NT2/D1 (cell line): ENCODE measurements around the gene SUDS3.

Experiments
- DNase-seq: peaks from one replicate; pipeline ENCODE4 v3.0.0-alpha.2; 2011; ENCODE audit warnings: low read depth, low spot score
- H3K27me3 ChIP-seq: 2 replicates; pipeline ENCODE4 v1.6.0; 2011; ENCODE audit warnings: mild to moderate bottlenecking; ENCODE audit not compliant: insufficient read length, insufficient read depth
- H3K36me3 ChIP-seq: 2 replicates; pipeline ENCODE4 v1.6.1; 2011; ENCODE audit warnings: mild to moderate bottlenecking, low read length, mixed read lengths; ENCODE audit not compliant: insufficient read depth, insufficient read length
- H3K4me1 ChIP-seq: 2 replicates; pipeline ENCODE4 v1.5.1; 2011; ENCODE audit not compliant: insufficient read depth, insufficient read length
- H3K4me3 ChIP-seq: 2 replicates; pipeline ENCODE4 v1.5.1; 2011; ENCODE audit warnings: low read depth; ENCODE audit not compliant: insufficient read length
- H3K9ac ChIP-seq: 2 replicates; pipeline ENCODE4 v1.6.0; 2011; ENCODE audit warnings: low read depth; ENCODE audit not compliant: insufficient read length
- H3K9me3 ChIP-seq: 2 replicates; pipeline ENCODE4 v1.5.1; 2011; ENCODE audit warnings: mild to moderate bottlenecking, low read length; ENCODE audit not compliant: insufficient read depth
- SUZ12 ChIP-seq: IDR thresholded peaks from 2 replicates; pipeline ENCODE4 v1.6.1; 2011; ENCODE audit not compliant: insufficient read length, insufficient read depth; ENCODE audit errors: extremely low read depth
- YY1 ChIP-seq: IDR thresholded peaks from 2 replicates; pipeline ENCODE4 v1.6.1; 2011; ENCODE audit not compliant: insufficient read length, insufficient read depth
- ZNF274 ChIP-seq: IDR thresholded peaks from 2 replicates; pipeline ENCODE4 v1.6.1; 2011; ENCODE audit warnings: mild to moderate bottlenecking, low read depth, low read length

The SUDS3 gene

DNA sequence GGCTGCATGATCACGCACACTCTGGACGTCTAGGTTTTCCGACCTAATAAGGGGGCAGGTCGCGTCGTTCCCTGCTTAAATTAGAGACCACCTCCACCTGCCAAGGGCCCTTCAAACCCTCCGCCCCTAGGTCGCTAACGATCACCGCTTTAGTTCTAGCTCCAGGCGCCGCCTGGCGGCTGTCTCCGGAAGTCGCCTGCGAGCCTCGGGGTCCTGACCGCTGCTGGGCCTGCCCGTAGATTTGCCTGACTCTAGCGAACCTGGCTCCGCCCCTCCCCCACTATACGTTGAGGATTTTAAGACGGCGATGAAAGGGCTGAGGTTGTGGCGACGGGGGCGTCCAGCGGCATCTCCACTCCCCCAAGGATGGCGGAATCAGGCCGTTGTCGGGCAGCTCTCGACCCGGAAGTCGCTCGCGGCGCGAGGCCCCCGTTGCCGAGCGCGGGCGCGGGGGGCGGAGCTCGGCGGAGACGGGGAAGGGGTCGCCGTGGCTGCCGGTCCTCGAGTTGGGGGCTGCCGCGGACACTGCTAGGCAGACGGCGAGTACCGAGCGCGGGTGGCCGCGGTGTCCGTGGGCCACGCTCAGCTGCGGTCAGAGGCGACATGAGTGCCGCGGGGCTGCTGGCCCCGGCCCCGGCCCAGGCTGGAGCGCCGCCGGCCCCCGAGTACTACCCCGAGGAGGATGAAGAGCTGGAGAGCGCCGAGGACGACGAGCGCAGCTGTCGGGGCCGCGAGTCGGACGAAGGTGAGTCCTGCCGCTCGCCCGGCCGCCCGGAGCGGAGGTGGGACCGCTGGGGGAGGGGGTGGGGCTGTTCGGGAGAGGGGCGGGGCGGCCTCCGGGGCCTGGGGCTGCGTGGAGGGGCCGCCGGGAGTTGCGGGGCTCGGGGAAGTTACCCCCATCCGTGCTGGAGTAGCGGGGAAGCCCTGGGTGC, at the start of gene SUDS3:
SUDS3 (plus strand) TSS at position 467 of the 932 bp plus-strand sequence; CDS start at position 604, 137 bp downstream.
- no peak for TF ChIP-seq ZNF274
- TF ChIP-seq YY1 = no peak
- no peak for TF ChIP-seq SUZ12
- peaks cover 24% of the 10 kb centered on the region for H3K36me3 ChIP-seq
- H3K4me1 ChIP-seq = peaks cover 3% of the 10 kb centered on the region
- no peaks in the 10 kb centered on the region for H3K9me3 ChIP-seq
- peaks cover 13% of the 10 kb centered on the region for H3K27me3 ChIP-seq
- DNase-seq = peak; percentile 70
- H3K4me3 ChIP-seq = peak within 1 kb of the TSS; percentile 97
- peak within 1 kb of the TSS; percentile 99 for H3K9ac ChIP-seq

DNA sequence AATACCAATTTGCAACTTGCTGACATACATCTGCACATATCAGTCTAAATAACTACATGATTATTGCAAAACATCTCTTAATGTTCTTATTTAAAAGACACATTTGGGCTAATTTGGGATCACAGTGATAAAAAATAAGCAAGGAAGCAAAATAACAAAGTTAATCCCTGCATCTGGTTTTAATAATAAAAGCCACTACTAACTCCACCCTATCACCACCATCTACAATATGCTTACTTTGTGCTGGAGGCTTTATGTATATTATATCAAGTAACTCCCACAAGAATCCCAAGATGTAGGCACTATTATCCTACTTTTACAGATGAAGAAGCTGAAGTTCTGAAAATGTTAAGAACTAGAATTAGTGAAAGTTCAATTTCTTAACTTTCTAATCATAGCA, 49.4 kb upstream of the SUDS3 start:
- Histone ChIP-seq H3K4me3 (no peak overlapping the region), H3K36me3 (no peaks in the 10 kb centered on the region), H3K9me3 (no peaks in the 10 kb centered on the region), H3K4me1 (no peaks in the 10 kb centered on the region), H3K27me3 (no peaks in the 10 kb centered on the region), H3K9ac (no peak overlapping the region)
- no peak for TF ChIP-seq YY1
- TF ChIP-seq SUZ12 = no peak
- no peak for TF ChIP-seq ZNF274
- no peak for DNase-seq

DNA sequence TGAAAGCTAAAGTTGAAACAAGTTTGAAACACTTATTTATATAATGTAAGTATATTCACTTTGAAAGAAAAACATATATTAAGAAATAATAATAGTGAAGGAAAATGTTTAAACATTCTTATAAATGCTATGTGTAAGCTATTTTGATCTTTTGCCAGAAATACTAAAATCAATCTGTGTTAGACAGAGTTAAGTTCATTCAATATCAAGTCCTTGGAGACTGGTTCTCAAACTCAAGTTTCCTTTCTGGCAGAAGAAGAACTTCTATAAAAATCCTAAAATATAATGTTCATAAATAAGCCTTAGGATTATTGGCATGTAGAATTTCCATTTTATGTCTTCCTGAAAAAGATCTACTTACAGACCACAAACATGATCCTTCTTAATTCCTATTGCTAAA, 49.0 kb upstream of the SUDS3 start:
- H3K9ac ChIP-seq = no peak overlapping the region
- no peaks in the 10 kb centered on the region for H3K27me3 ChIP-seq
- no peaks in the 10 kb centered on the region for H3K4me1 ChIP-seq
- H3K4me3 ChIP-seq = no peak overlapping the region
- no peaks in the 10 kb centered on the region for H3K36me3 ChIP-seq
- no peaks in the 10 kb centered on the region for H3K9me3 ChIP-seq
- DNase-seq = no peak
- TF ChIP-seq ZNF274 (no peak), YY1 (no peak), SUZ12 (no peak)

GRCh38 chr12:118328486-118329330, 47.6 kb upstream of the SUDS3 start:
- H3K9ac ChIP-seq = no peak overlapping the region
- no peak for DNase-seq
- H3K9me3 ChIP-seq = no peaks in the 10 kb centered on the region
- no peaks in the 10 kb centered on the region for H3K4me1 ChIP-seq
- H3K36me3 ChIP-seq = no peaks in the 10 kb centered on the region
- no peaks in the 10 kb centered on the region for H3K27me3 ChIP-seq
- TF ChIP-seq ZNF274 = no peak
- TF ChIP-seq YY1 = no peak
- no peak for TF ChIP-seq SUZ12
- H3K4me3 ChIP-seq = no peak overlapping the region

GRCh38 chr12:118330421-118331018, 45.8 kb upstream of the SUDS3 start:
- Histone ChIP-seq H3K9ac (no peak overlapping the region), H3K4me3 (no peak overlapping the region), H3K9me3 (no peaks in the 10 kb centered on the region), H3K4me1 (no peaks in the 10 kb centered on the region), H3K36me3 (no peaks in the 10 kb centered on the region), H3K27me3 (no peaks in the 10 kb centered on the region)
- no peak for TF ChIP-seq YY1
- no peak for TF ChIP-seq ZNF274
- TF ChIP-seq SUZ12 = no peak
- DNase-seq = no peak

- no peaks in the 10 kb centered on the region for H3K4me1 ChIP-seq
- H3K36me3 ChIP-seq = no peaks in the 10 kb centered on the region
- no peak for DNase-seq
Observed at GRCh38 chr12:118332511-118332910, 43.8 kb upstream of the SUDS3 start.

GRCh38 chr12:118334241-118334640, 42.1 kb upstream of the SUDS3 start:
- H3K4me1 ChIP-seq = peaks cover 2% of the 10 kb centered on the region
- no peaks in the 10 kb centered on the region for H3K36me3 ChIP-seq
- H3K9ac ChIP-seq = no peak overlapping the region
- H3K4me3 ChIP-seq = no peak overlapping the region
- no peaks in the 10 kb centered on the region for H3K27me3 ChIP-seq
- H3K9me3 ChIP-seq = no peaks in the 10 kb centered on the region
- DNase-seq = no peak
- TF ChIP-seq SUZ12 (no peak), YY1 (no peak), ZNF274 (no peak)

More at GRCh38 chr12:118332511-118332910, 43.8 kb upstream of the SUDS3 start:
- no peak overlapping the region for H3K4me3 ChIP-seq
- no peaks in the 10 kb centered on the region for H3K27me3 ChIP-seq
- H3K9ac ChIP-seq = no peak overlapping the region
- TF ChIP-seq SUZ12 (no peak), ZNF274 (no peak)
- no peaks in the 10 kb centered on the region for H3K9me3 ChIP-seq
